ENCODE data around the gene CCDC122. TPM values are rescaled to one million over a fixed set of nuclear protein-coding genes. Genes with fewer than 3 reads are reported as not detected.

Gene CCDC122
- total RNA-seq, 4 donors from 2014 or later = 1.3 to 5.1 (median 2.1) TPM

GRCh38 chr13:43880926-43881325 is 1.4 kb upstream of the CCDC122 start:
- TF ChIP-seq, protein P1, sequence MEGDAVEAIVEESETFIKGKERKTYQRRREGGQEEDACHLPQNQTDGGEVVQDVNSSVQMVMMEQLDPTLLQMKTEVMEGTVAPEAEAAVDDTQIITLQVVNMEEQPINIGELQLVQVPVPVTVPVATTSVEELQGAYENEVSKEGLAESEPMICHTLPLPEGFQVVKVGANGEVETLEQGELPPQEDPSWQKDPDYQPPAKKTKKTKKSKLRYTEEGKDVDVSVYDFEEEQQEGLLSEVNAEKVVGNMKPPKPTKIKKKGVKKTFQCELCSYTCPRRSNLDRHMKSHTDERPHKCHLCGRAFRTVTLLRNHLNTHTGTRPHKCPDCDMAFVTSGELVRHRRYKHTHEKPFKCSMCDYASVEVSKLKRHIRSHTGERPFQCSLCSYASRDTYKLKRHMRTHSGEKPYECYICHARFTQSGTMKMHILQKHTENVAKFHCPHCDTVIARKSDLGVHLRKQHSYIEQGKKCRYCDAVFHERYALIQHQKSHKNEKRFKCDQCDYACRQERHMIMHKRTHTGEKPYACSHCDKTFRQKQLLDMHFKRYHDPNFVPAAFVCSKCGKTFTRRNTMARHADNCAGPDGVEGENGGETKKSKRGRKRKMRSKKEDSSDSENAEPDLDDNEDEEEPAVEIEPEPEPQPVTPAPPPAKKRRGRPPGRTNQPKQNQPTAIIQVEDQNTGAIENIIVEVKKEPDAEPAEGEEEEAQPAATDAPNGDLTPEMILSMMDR (IDR thresholded peaks at IDR 0.05) = no peak
- no peak for TF ChIP-seq POLR2A (IDR thresholded peaks at IDR 0.05)
- no peak for DNase-seq (ENCODE audit: low spot score in 2 of 2)
- intact Hi-C loops (cut with DNase I; ENCODE audit: low total_unique reads) = no loop called here
- H3K4me3 ChIP-seq (ENCODE audit: low read depth, poor library complexity, severe bottlenecking) = no peak overlapping the region

DNA sequence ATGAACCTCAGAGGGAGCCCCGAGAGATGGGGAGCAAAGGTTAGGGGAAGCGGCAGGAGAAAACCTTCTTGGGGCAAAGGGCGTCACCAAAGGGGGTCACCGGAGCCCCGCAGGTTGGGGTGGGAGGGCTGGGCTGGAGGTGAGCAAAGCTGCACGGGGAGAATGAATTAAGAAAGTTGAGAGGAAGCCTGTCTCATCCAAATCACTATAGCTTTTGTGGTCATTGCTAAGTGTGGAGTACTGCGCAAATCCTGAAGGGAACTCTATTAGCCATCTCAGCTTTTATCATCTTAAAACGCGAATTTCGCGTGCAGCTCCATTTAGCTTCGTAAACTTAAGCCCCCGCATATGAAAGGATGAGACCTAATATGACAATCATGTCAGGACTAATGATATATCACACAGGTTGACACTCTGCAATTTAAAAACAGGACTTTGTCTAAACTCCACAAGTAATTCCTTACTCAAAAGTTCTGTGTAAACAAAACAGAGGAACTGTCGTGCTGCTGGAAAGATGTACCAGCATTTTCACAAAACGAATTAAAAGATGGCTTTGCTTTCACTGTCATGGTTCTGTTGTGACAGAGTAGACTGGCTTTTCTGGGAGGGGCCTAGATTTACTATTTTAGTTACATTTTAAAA is 795 bp upstream of the CCDC122 start:
- DNase-seq (ENCODE audit: low spot score in 2 of 2) = no peak
- no peak for TF ChIP-seq POLR2A (IDR thresholded peaks at IDR 0.05)
- TF ChIP-seq, protein P1 (IDR thresholded peaks at IDR 0.05) = no peak
- WGBS, 2 donors = 35 to 43% methylated on average over 15 of the region's 15 CpGs
- peak overlapping the region; percentile 79 for H3K4me3 ChIP-seq (ENCODE audit: low read depth, poor library complexity, severe bottlenecking)
- intact Hi-C loops (cut with DNase I; ENCODE audit: low total_unique reads) = no loop called here

DNA sequence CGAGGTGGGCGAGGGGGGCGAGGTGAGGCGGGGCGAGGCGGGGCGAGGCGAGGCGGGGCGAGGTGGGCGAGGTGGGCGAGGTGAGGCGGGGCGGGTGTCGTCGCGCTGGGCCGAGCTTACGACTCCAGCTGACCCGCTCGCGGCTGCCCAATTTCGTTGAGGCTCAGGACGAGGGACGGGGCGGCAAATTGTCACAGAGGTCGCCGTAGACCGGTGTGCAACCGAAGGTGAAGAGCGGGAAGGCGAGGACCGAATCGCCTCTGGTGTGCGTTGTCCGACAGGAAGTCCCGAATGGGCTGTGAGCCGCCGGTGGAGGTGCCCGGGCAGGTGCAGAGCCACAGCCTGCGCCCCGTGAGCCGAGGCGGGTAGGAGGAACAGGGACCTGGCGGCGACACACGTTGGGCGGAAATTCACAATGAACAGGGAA is 228 bp upstream of the CCDC122 start, which contains the start of gene LACC1:
TSS of gene LACC1 (plus strand) at position 150 of the 427 bp plus-strand sequence. CDS start 1,082 bp downstream, outside the sequence.
- intact Hi-C loops (cut with DNase I; ENCODE audit: low total_unique reads) = no loop called here
- WGBS, 2 donors = 1 to 2% methylated on average over 39 to 44 of the region's 48 CpGs
- TF ChIP-seq, protein P1 (IDR thresholded peaks at IDR 0.05) = no peak
- no peak for TF ChIP-seq POLR2A (IDR thresholded peaks at IDR 0.05)
- peak in 1 of 2 donors; percentile 39 for DNase-seq (ENCODE audit: low spot score in 2 of 2)
- H3K4me3 ChIP-seq (ENCODE audit: low read depth, poor library complexity, severe bottlenecking) = peak within 1 kb of the TSS; percentile 79

DNA sequence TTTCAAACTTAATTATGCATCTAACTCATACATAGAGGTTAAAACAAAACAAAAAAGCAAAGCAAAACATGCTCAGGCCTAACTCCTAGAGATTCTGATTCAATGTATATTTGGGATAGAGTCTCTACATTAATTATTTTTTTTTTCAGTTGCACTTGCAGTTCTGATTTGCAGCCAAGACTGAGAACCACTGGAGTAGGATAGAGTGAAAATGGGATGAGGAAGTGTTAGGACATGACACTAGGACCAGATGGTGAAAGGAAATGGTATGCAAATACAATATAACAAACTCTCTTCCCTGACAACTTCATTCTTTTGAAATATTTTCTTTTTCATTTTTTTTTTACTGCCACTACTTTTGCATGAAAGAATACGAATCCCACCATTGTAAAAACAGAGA is 1.8 kb downstream of the CCDC122 start:
- no peak for TF ChIP-seq POLR2A (IDR thresholded peaks at IDR 0.05)
- TF ChIP-seq, protein P1 (IDR thresholded peaks at IDR 0.05) = no peak
- WGBS, 2 donors = 92% methylated on average over 1 of the region's 1 CpG
- H3K4me3 ChIP-seq (ENCODE audit: low read depth, poor library complexity, severe bottlenecking) = no peak overlapping the region
- intact Hi-C loops (cut with DNase I; ENCODE audit: low total_unique reads) = no loop called here
- no peak for DNase-seq (ENCODE audit: low spot score in 2 of 2)

GRCh38 chr13:43877326-43877725 is 2.2 kb downstream of the CCDC122 start:
- intact Hi-C loops (cut with DNase I; ENCODE audit: low total_unique reads) = no loop called here
- no peak for TF ChIP-seq POLR2A (IDR thresholded peaks at IDR 0.05)
- TF ChIP-seq, protein P1 (IDR thresholded peaks at IDR 0.05) = no peak
- DNase-seq (ENCODE audit: low spot score in 2 of 2) = no peak

GRCh38 chr13:43876366-43876765 is 3.2 kb downstream of the CCDC122 start:
- WGBS, 2 donors = 97 to 98% methylated on average over 2 of the region's 2 CpGs
- DNase-seq (ENCODE audit: low spot score in 2 of 2) = no peak
- TF ChIP-seq, protein P1 (IDR thresholded peaks at IDR 0.05) = no peak
- no peak for TF ChIP-seq POLR2A (IDR thresholded peaks at IDR 0.05)
- H3K4me3 ChIP-seq (ENCODE audit: low read depth, poor library complexity, severe bottlenecking) = no peak overlapping the region
- intact Hi-C loops (cut with DNase I; ENCODE audit: low total_unique reads) = no loop called here

More at GRCh38 chr13:43877326-43877725, 2.2 kb downstream of the CCDC122 start:
- no peak overlapping the region for H3K4me3 ChIP-seq (ENCODE audit: low read depth, poor library complexity, severe bottlenecking)

All from lower leg skin (tissue), 4 donors.